HPDE6-E6E7 (cell line): ENCODE data around the gene APOB.

Experiments
- DNase-seq: peaks from one replicate; pipeline ENCODE4 v3.0.0; 2011; ENCODE audit warnings: missing footprints; ENCODE audit errors: extremely low spot score

APOB gene

GRCh38 chr2:21003572-21004180, 40.2 kb downstream of the APOB start:
- DNase-seq: no peak

- DNase-seq: no peak
Measured at GRCh38 chr2:21002814-21003192, 41.1 kb downstream of the APOB start.

- DNase-seq: no peak
Measured at GRCh38 chr2:21001988-21002813, 41.7 kb downstream of the APOB start.

- DNase-seq: no peak
Measured at GRCh38 chr2:21001225-21001946, 42.5 kb downstream of the APOB start.

- no peak for DNase-seq
Measured at GRCh38 chr2:20999906-21000645, 43.8 kb downstream of the APOB start.

- DNase-seq: no peak
Measured at GRCh38 chr2:20998972-20999905, 44.6 kb downstream of the APOB start.

GRCh38 chr2:20997953-20998722, 45.7 kb downstream of the APOB start:
- DNase-seq: no peak

GRCh38 chr2:20994130-20994529, 49.7 kb downstream of the APOB start:
- no peak for DNase-seq

- peak; percentile 23 for DNase-seq
Measured at GRCh38 chr2:20992201-20992711, 51.6 kb downstream of the APOB start.

- no peak for DNase-seq
Measured at GRCh38 chr2:20990442-20991430, 53.1 kb downstream of the APOB start.

GRCh38 chr2:20989404-20989803, 54.5 kb downstream of the APOB start:
- no peak for DNase-seq

- no peak for DNase-seq
Measured at GRCh38 chr2:20988905-20989304, 55.0 kb downstream of the APOB start.

- DNase-seq: no peak
Measured at GRCh38 chr2:20986024-20986939, 57.6 kb downstream of the APOB start.

- DNase-seq: no peak
Measured at GRCh38 chr2:20985062-20985461, 58.8 kb downstream of the APOB start.

- DNase-seq: no peak
Measured at GRCh38 chr2:20984408-20984807, 59.5 kb downstream of the APOB start.

- DNase-seq: no peak
Measured at GRCh38 chr2:20983844-20984243, 60.0 kb downstream of the APOB start.

GRCh38 chr2:20982861-20983260, 61.0 kb downstream of the APOB start:
- DNase-seq: no peak
